ENCODE results near the gene SLC38A9.

DNA sequence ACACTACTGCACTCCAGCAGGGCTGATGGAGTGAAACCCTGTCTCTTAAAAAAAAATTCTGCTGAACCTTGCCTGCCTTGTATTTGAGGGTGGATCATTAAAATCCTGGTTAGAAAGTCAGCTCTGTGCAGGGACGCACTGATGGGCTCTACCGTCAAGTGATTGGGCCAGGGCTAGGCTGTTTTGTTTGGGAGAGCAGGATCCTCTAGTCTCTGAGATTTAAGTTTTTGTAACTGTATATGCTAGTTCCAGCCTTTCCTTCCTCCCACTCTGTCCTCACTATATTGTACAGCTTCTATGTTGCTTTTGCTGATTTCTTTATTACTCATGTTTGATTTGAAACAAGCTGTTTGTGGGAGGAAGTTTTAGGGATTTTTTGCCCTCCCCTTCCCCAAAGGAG lies 37.3 kb upstream of the SLC38A9 start:
- TF ChIP-seq, protein P1, sequence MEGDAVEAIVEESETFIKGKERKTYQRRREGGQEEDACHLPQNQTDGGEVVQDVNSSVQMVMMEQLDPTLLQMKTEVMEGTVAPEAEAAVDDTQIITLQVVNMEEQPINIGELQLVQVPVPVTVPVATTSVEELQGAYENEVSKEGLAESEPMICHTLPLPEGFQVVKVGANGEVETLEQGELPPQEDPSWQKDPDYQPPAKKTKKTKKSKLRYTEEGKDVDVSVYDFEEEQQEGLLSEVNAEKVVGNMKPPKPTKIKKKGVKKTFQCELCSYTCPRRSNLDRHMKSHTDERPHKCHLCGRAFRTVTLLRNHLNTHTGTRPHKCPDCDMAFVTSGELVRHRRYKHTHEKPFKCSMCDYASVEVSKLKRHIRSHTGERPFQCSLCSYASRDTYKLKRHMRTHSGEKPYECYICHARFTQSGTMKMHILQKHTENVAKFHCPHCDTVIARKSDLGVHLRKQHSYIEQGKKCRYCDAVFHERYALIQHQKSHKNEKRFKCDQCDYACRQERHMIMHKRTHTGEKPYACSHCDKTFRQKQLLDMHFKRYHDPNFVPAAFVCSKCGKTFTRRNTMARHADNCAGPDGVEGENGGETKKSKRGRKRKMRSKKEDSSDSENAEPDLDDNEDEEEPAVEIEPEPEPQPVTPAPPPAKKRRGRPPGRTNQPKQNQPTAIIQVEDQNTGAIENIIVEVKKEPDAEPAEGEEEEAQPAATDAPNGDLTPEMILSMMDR (IDR thresholded peaks at IDR 0.05; ENCODE audit: low read depth, low read length) = no peak
- no peak for TF ChIP-seq EZH2phosphoT487 (IDR thresholded peaks at IDR 0.05; ENCODE audit: low read depth)

All from OCI-LY3 (cell line).